ENCODE results near the gene AP4E1. TPM values are rescaled to one million over a fixed set of nuclear protein-coding genes. Genes with fewer than 3 reads are reported as not detected.

Gene AP4E1
- total RNA-seq, 1 experiment from 2014 or later: 10.1 TPM

- TF ChIP-seq, protein P1, sequence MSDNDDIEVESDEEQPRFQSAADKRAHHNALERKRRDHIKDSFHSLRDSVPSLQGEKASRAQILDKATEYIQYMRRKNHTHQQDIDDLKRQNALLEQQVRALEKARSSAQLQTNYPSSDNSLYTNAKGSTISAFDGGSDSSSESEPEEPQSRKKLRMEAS (IDR thresholded peaks at IDR 0.05): no peak
- TF ChIP-seq ATF3 (IDR thresholded peaks at IDR 0.05): no peak
Measured at GRCh38 chr15:50888054-50888453, 20.4 kb upstream of the AP4E1 start (continued).

DNA sequence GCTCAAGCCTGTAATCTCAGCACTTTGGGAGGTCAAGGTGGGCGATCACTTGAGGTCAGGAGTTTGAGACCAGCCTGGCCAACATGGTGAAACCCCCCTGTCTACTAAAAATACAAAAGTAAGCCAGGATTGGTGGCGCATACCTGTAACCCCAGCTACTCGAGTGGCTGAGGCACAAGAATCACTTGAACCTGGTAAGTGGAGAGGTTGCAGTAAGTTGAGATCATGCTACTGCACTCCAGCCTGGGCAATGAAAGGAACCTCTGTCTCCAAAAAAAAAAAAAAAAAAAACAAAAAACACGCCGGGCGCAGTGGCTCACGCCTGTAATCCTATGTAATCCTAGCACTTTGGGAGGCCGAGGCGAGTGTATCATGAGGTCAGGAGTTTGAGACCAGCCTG lies 18.9 kb upstream of the AP4E1 start:
- no peak for TF ChIP-seq CBX3 (IDR thresholded peaks at IDR 0.05; ENCODE audit: low read depth)
- no peak for TF ChIP-seq EZH2 (IDR thresholded peaks at IDR 0.05)
- TF ChIP-seq ZBTB33 (IDR thresholded peaks at IDR 0.05; ENCODE audit: extremely low read depth, insufficient replicate concordance, low read length): no peak
- no peak for TF ChIP-seq RAD21 (IDR thresholded peaks at IDR 0.05; ENCODE audit: low read depth)
- no peak for TF ChIP-seq ATF3 (IDR thresholded peaks at IDR 0.05)
- no peak for TF ChIP-seq ELF1 (IDR thresholded peaks at IDR 0.05; ENCODE audit: borderline replicate concordance, low read depth)
- TF ChIP-seq, protein P2, sequence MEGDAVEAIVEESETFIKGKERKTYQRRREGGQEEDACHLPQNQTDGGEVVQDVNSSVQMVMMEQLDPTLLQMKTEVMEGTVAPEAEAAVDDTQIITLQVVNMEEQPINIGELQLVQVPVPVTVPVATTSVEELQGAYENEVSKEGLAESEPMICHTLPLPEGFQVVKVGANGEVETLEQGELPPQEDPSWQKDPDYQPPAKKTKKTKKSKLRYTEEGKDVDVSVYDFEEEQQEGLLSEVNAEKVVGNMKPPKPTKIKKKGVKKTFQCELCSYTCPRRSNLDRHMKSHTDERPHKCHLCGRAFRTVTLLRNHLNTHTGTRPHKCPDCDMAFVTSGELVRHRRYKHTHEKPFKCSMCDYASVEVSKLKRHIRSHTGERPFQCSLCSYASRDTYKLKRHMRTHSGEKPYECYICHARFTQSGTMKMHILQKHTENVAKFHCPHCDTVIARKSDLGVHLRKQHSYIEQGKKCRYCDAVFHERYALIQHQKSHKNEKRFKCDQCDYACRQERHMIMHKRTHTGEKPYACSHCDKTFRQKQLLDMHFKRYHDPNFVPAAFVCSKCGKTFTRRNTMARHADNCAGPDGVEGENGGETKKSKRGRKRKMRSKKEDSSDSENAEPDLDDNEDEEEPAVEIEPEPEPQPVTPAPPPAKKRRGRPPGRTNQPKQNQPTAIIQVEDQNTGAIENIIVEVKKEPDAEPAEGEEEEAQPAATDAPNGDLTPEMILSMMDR (IDR thresholded peaks at IDR 0.05 in 2 of 3, conservative IDR thresholded peaks at IDR 0.05 in 1 of 3; ENCODE audit: borderline replicate concordance in 1 of 3, insufficient read depth in 1 of 3, low read depth in 2 of 3, low read length in 2 of 3): no peak
- no peak for TF ChIP-seq POLR2AphosphoS5 (IDR thresholded peaks at IDR 0.05; ENCODE audit: low read depth, low read length)
- TF ChIP-seq, protein P3, sequence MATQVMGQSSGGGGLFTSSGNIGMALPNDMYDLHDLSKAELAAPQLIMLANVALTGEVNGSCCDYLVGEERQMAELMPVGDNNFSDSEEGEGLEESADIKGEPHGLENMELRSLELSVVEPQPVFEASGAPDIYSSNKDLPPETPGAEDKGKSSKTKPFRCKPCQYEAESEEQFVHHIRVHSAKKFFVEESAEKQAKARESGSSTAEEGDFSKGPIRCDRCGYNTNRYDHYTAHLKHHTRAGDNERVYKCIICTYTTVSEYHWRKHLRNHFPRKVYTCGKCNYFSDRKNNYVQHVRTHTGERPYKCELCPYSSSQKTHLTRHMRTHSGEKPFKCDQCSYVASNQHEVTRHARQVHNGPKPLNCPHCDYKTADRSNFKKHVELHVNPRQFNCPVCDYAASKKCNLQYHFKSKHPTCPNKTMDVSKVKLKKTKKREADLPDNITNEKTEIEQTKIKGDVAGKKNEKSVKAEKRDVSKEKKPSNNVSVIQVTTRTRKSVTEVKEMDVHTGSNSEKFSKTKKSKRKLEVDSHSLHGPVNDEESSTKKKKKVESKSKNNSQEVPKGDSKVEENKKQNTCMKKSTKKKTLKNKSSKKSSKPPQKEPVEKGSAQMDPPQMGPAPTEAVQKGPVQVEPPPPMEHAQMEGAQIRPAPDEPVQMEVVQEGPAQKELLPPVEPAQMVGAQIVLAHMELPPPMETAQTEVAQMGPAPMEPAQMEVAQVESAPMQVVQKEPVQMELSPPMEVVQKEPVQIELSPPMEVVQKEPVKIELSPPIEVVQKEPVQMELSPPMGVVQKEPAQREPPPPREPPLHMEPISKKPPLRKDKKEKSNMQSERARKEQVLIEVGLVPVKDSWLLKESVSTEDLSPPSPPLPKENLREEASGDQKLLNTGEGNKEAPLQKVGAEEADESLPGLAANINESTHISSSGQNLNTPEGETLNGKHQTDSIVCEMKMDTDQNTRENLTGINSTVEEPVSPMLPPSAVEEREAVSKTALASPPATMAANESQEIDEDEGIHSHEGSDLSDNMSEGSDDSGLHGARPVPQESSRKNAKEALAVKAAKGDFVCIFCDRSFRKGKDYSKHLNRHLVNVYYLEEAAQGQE (IDR thresholded peaks at IDR 0.05; ENCODE audit: low read depth): no peak
- no peak for TF ChIP-seq EZH2phosphoT487 (IDR thresholded peaks at IDR 0.05; ENCODE audit: borderline replicate concordance)
- TF ChIP-seq SIN3A (IDR thresholded peaks at IDR 0.05; ENCODE audit: low read depth): no peak
- no peak for TF ChIP-seq POLR2A (IDR thresholded peaks at IDR 0.05; ENCODE audit: borderline replicate concordance, extremely low read depth, insufficient read depth, insufficient read length)
- no peak for TF ChIP-seq ZFX (IDR thresholded peaks at IDR 0.05)
- TF ChIP-seq, protein P1 (IDR thresholded peaks at IDR 0.05): no peak
- TF ChIP-seq JUND (IDR thresholded peaks at IDR 0.05): no peak
- Histone ChIP-seq H2AFZ (ENCODE audit: low read depth, low read length, poor library complexity, severe bottlenecking) (no peak overlapping the region), H3K9me2 (ENCODE audit: insufficient read depth) (no peaks in the 10 kb centered on the region), H3K27ac (ENCODE audit: low read depth, low read length) (no peak overlapping the region), H3K9me3 (ENCODE audit: control insufficient read depth in 1 of 2, insufficient read depth in 1 of 2, low read depth in 1 of 2, low read length in 2 of 2) (no peaks in the 10 kb centered on the region), H4K20me1 (ENCODE audit: insufficient read depth) (no peaks in the 10 kb centered on the region), H3K4me1 (ENCODE audit: control insufficient read depth in 1 of 2, insufficient read depth in 2 of 2, low read length in 2 of 2) (peaks cover 6 to 18% of the 10 kb centered on the region in 2 experiments; a peak in 3 of 4 replicates), H3K27me3 (ENCODE audit: insufficient read depth, low read length) (no peaks in the 10 kb centered on the region), H3K79me2 (ENCODE audit: insufficient read depth, low read length) (no peaks in the 10 kb centered on the region), H3K4me3 (replicated peaks in 1 of 2; ENCODE audit: low read depth in 1 of 2, low read length in 2 of 2) (no peak overlapping the region), H3K4me2 (ENCODE audit: low read length) (no peak overlapping the region), H3K36me3 (ENCODE audit: control insufficient read depth in 1 of 2, insufficient read depth in 2 of 2, low read length in 2 of 2) (no peaks in the 10 kb centered on the region), H3K9ac (ENCODE audit: low read length) (no peak overlapping the region)
- ChIA-PET RAD21 (ENCODE audit: low non-redundant PET in 1 of 2, low total read pairs in 2 of 2, uncharacterized antibody in 2 of 2, unreplicated experiment in 2 of 2) (interaction anchor here in 1 of 2 experiments (0.6 kb wide), 1 partner anchor 335 kb away, joined by 4 read pairs; no protein-coding TSS in a partner anchor), POLR2A (no interaction called here), CTCF (no interaction called here)
- no TSS peak for BruUV-seq (replicated peaks)
- DNase-seq (ENCODE audit: low read depth, low spot score): no peak
- intact Hi-C loops (cut with micrococcal nuclease): no loop called here
- no peak for ATAC-seq
